Caco-2 (cell line): Measurements from ENCODE around the gene EFCAB7. TPM values are rescaled to one million over a fixed set of nuclear protein-coding genes. Genes with fewer than 3 reads are reported as not detected.

Source experiments
- BruUV-seq: library from RNA; stranded (reverse); fragments of 400-500 nt; replicated peaks from 2 replicates; lab custom pipeline; 2021; lab: Mats Ljungman, UMichigan
- CTCF ChIA-PET: fragments of 300-600 bp; sonication (Branson Sonifier 250); formaldehyde crosslinking; loops from one replicate; lab custom pipeline; 2022; ENCODE audit warnings: antibody characterized with exemption; lab: Charles Lee
- POLR2A ChIA-PET: fragments of 300-600 bp; sonication (Branson Sonifier 250); formaldehyde crosslinking; loops from one replicate; lab custom pipeline; 2022; ENCODE audit warnings: antibody characterized with exemption; lab: Charles Lee
- DNase-seq, 2 experiments: peaks; one replicate each; pipeline versions ENCODE4 v3.0.0 to v3.0.0-alpha.2; 2020 to 2022
- H3K27me3 ChIP-seq: replicated peaks from 2 replicates; pipeline ENCODE4 v1.6.0; 2011; ENCODE audit warnings: low read length; ENCODE audit not compliant: control insufficient read depth, insufficient read depth
- H3K36me3 ChIP-seq: 2 replicates; pipeline ENCODE4 v1.5.1; 2011; ENCODE audit warnings: low read length; ENCODE audit not compliant: control insufficient read depth, insufficient read depth
- H3K4me1 ChIP-seq: fragments of 250-450 bp; sonication (Bioruptor Pico); 2 replicates; pipeline ENCODE4 v1.5.1; 2020; ENCODE audit warnings: mild to moderate bottlenecking
- H3K4me3 ChIP-seq: 2 replicates; pipeline ENCODE4 v1.5.1; 2011; ENCODE audit warnings: low read depth, mild to moderate bottlenecking, control low read depth, low read length
- H3K9me3 ChIP-seq: fragments of 250-450 bp; sonication (Bioruptor Pico); 2 replicates; pipeline ENCODE4 v1.5.1; 2020; ENCODE audit warnings: mild to moderate bottlenecking, moderate library complexity
- H3K27ac Mint-ChIP-seq: one replicate; pipeline ENCODE4 v1.8.0; 2022; ENCODE audit warnings: mixed read lengths; ENCODE audit not compliant: unreplicated experiment
- H3K27me3 Mint-ChIP-seq: one replicate; pipeline ENCODE4 v1.8.0; 2022; ENCODE audit warnings: mixed read lengths; ENCODE audit not compliant: insufficient read depth, unreplicated experiment
- H3K36me3 Mint-ChIP-seq: one replicate; pipeline ENCODE4 v1.8.0; 2022; ENCODE audit warnings: mild to moderate bottlenecking, mixed read lengths; ENCODE audit not compliant: insufficient read depth, unreplicated experiment
- H3K4me1 Mint-ChIP-seq: one replicate; pipeline ENCODE4 v1.8.0; 2022; ENCODE audit warnings: low read depth, mixed read lengths; ENCODE audit not compliant: unreplicated experiment
- H3K4me3 Mint-ChIP-seq: one replicate; pipeline ENCODE4 v1.8.0; 2022; ENCODE audit warnings: mild to moderate bottlenecking, moderate library complexity, mixed read lengths; ENCODE audit not compliant: unreplicated experiment
- H3K9me3 Mint-ChIP-seq: one replicate; pipeline ENCODE4 v1.8.0; 2022; ENCODE audit warnings: mixed read lengths; ENCODE audit not compliant: unreplicated experiment
- intact Hi-C: fragments of 100-400 bp; cut with micrococcal nuclease; formaldehyde crosslinking; loops from one replicate; pipeline ENCODE4 v1.10.0; 2022; ENCODE audit not compliant: unreplicated experiment
- total RNA-seq: library from RNA; stranded (reverse); gene quantifications from 2 replicates; pipeline ENCODE4 v1.2.3, GENCODE V29; 2022
- TF ChIP-seq, protein P1 (sequence below), 2 experiments: fragments of 200-600 bp in 1 of 2; IDR thresholded peaks; 1 replicate in 1 of 2; 2 replicates in 1 of 2; pipeline versions ENCODE4 v1.5.1 to v1.8.0; 2011 to 2022; ENCODE audit warnings: antibody characterized with exemption in 1 of 2, control low read depth in 1 of 2, inconsistent platforms in 1 of 2, low read depth in 1 of 2, low read length in 1 of 2, mild to moderate bottlenecking in 1 of 2, moderate library complexity in 1 of 2; ENCODE audit not compliant: insufficient read depth in 1 of 2, severe bottlenecking in 1 of 2, unreplicated experiment in 1 of 2

Gene EFCAB7
- total RNA-seq, 1 experiment from 2014 or later = 3.2 TPM

- TF ChIP-seq, protein P1, sequence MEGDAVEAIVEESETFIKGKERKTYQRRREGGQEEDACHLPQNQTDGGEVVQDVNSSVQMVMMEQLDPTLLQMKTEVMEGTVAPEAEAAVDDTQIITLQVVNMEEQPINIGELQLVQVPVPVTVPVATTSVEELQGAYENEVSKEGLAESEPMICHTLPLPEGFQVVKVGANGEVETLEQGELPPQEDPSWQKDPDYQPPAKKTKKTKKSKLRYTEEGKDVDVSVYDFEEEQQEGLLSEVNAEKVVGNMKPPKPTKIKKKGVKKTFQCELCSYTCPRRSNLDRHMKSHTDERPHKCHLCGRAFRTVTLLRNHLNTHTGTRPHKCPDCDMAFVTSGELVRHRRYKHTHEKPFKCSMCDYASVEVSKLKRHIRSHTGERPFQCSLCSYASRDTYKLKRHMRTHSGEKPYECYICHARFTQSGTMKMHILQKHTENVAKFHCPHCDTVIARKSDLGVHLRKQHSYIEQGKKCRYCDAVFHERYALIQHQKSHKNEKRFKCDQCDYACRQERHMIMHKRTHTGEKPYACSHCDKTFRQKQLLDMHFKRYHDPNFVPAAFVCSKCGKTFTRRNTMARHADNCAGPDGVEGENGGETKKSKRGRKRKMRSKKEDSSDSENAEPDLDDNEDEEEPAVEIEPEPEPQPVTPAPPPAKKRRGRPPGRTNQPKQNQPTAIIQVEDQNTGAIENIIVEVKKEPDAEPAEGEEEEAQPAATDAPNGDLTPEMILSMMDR (IDR thresholded peaks at IDR 0.05; ENCODE audit: insufficient read depth in 1 of 2, low read depth in 1 of 2, low read length in 1 of 2, severe bottlenecking in 1 of 2, unreplicated experiment in 1 of 2) = no peak
- no TSS peak for BruUV-seq
- Mint-ChIP-seq H3K4me3 (no peak overlapping the region), H3K9me3 (no peaks in the 10 kb centered on the region), H3K36me3 (no peaks in the 10 kb centered on the region), H3K27ac (no peak overlapping the region), H3K27me3 (no peaks in the 10 kb centered on the region), H3K4me1 (no peaks in the 10 kb centered on the region)
- CTCF ChIA-PET = no interaction called here
- Histone ChIP-seq H3K4me3 (no peak overlapping the region), H3K9me3 (no peaks in the 10 kb centered on the region), H3K36me3 (no peaks in the 10 kb centered on the region), H3K4me1 (peaks cover 2% of the 10 kb centered on the region), H3K27me3 (no peaks in the 10 kb centered on the region)
- DNase-seq = no peak
- intact Hi-C loops = loop anchor here (5.0 to 10.0 kb wide), 2 partner anchors 53 to 155 kb away; partner anchors contain the start of gene ROR1
- POLR2A ChIA-PET = no interaction called here
These were observed 96.2 kb downstream of the EFCAB7 start for GRCh38 chr1:63619558-63619957.

DNA sequence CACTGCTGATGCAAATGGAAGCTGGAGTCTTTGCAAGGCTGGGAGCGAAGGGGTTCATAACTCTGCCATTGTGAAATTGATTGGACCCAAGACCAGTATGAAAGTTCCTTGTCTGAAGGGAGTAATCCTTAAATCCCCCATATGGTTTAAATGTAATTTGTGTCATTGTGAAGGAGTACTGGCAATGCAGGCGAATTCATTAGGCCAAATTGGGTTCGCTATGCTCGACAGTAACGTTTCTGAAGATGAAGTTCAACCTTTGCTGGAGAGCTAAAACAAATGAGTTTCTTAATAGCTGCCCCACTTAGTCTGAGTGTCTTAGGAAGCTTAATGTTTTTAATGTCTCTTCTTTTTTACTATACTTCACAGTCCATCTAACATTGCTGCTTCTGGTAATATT is 97.3 kb downstream of the EFCAB7 start:
- DNase-seq = no peak
- Histone ChIP-seq H3K4me1 (peaks cover 12% of the 10 kb centered on the region), H3K36me3 (no peaks in the 10 kb centered on the region), H3K27me3 (no peaks in the 10 kb centered on the region), H3K9me3 (no peaks in the 10 kb centered on the region), H3K4me3 (no peak overlapping the region)
- ChIA-PET CTCF (no interaction called here), POLR2A (no interaction called here)
- no peaks in the 10 kb centered on the region for H3K4me1 Mint-ChIP-seq
- no peaks in the 10 kb centered on the region for H3K36me3 Mint-ChIP-seq
- intact Hi-C loops = no loop called here
- no peak overlapping the region for H3K4me3 Mint-ChIP-seq
- TF ChIP-seq, protein P1 (IDR thresholded peaks at IDR 0.05; ENCODE audit: insufficient read depth in 1 of 2, low read depth in 1 of 2, low read length in 1 of 2, severe bottlenecking in 1 of 2, unreplicated experiment in 1 of 2) = no peak
- no peaks in the 10 kb centered on the region for H3K9me3 Mint-ChIP-seq
- H3K27ac Mint-ChIP-seq = no peak overlapping the region
- no peaks in the 10 kb centered on the region for H3K27me3 Mint-ChIP-seq
- no TSS peak for BruUV-seq

- H3K36me3 ChIP-seq = no peaks in the 10 kb centered on the region
- H3K4me1 ChIP-seq = peaks cover 12% of the 10 kb centered on the region
- ChIA-PET POLR2A (no interaction called here), CTCF (no interaction called here)
- no peaks in the 10 kb centered on the region for H3K27me3 ChIP-seq
- no TSS peak for BruUV-seq
- H3K27me3 Mint-ChIP-seq = no peaks in the 10 kb centered on the region
- TF ChIP-seq, protein P1 (IDR thresholded peaks at IDR 0.05; ENCODE audit: insufficient read depth in 1 of 2, low read depth in 1 of 2, low read length in 1 of 2, severe bottlenecking in 1 of 2, unreplicated experiment in 1 of 2) = no peak
- intact Hi-C loops = no loop called here
- no peaks in the 10 kb centered on the region for H3K4me1 Mint-ChIP-seq
- no peak overlapping the region for H3K4me3 ChIP-seq
- H3K9me3 ChIP-seq = no peaks in the 10 kb centered on the region
- no peaks in the 10 kb centered on the region for H3K36me3 Mint-ChIP-seq
- no peak overlapping the region for H3K4me3 Mint-ChIP-seq
- H3K9me3 Mint-ChIP-seq = no peaks in the 10 kb centered on the region
- DNase-seq = no peak
- no peak overlapping the region for H3K27ac Mint-ChIP-seq
These were observed 97.8 kb downstream of the EFCAB7 start for GRCh38 chr1:63621075-63621474.
